Measurements from ENCODE around the gene VRK1.

Gene VRK1

DNA sequence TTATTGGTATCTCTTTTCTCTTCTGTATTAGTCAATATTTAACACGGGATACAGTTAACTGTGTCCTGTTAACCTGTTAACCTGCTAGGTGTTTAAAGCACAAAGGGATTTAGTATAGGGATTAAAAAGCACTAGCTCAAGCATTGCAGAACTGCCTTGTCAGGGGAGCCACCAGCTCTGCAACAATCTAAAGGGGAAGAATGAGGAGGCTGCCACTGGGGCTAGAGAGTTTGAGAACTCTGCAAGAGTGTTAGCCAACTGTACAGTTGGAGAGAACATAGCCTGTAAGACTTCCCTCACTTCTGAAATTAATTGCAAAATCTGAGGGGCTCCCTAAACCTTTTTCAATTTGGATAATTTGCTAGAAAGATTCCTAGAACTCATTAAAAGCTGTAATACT lies 6.5 kb upstream of the VRK1 start:
- DNase-seq (ENCODE audit: extremely low read depth, low read depth) = no peak
- TF ChIP-seq, protein P1, sequence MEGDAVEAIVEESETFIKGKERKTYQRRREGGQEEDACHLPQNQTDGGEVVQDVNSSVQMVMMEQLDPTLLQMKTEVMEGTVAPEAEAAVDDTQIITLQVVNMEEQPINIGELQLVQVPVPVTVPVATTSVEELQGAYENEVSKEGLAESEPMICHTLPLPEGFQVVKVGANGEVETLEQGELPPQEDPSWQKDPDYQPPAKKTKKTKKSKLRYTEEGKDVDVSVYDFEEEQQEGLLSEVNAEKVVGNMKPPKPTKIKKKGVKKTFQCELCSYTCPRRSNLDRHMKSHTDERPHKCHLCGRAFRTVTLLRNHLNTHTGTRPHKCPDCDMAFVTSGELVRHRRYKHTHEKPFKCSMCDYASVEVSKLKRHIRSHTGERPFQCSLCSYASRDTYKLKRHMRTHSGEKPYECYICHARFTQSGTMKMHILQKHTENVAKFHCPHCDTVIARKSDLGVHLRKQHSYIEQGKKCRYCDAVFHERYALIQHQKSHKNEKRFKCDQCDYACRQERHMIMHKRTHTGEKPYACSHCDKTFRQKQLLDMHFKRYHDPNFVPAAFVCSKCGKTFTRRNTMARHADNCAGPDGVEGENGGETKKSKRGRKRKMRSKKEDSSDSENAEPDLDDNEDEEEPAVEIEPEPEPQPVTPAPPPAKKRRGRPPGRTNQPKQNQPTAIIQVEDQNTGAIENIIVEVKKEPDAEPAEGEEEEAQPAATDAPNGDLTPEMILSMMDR (IDR thresholded peaks at IDR 0.05; ENCODE audit: low read depth, low read length) = no peak

DNA sequence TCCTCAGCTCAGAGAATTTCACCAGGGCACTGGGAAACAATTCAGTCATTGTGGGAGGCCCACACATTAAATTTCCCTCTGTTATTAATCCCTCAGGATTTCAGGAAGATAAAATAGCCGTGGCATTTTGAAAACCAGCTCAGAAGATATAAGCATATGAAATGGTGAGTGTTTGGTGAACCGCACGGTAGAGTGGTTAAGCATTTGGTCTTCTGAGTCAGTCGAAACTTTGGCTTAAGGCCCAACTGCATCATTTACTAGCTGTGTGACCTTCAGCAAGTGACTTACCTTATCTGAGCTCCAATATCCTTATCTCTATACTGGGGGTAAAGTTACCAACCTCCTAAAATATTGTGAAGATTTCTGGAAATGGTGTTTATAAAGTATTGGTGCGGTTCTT lies 5.2 kb upstream of the VRK1 start:
- TF ChIP-seq, protein P1 (IDR thresholded peaks at IDR 0.05; ENCODE audit: low read depth, low read length) = no peak
- DNase-seq (ENCODE audit: extremely low read depth, low read depth) = no peak

DNA sequence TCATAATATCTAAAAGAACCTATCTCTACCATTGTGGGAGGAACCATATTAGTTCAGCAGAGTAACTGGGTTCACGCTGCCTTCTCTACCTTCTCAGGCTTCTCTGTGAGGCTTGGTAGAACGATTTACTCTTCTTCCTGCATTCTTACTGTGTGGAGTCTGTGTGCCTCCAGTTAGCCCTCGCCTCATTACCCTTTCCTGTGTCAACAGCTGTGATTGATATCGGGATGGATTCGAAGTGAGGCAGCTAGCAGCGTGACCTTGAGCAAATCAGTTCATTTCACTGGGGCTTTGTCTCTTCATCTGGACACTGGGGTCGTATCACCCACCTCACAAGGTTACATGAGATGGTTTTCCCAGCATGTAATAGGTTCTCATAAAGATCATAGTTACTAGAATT lies 4.6 kb upstream of the VRK1 start:
- TF ChIP-seq, protein P1 (IDR thresholded peaks at IDR 0.05; ENCODE audit: low read depth, low read length) = no peak

DNA sequence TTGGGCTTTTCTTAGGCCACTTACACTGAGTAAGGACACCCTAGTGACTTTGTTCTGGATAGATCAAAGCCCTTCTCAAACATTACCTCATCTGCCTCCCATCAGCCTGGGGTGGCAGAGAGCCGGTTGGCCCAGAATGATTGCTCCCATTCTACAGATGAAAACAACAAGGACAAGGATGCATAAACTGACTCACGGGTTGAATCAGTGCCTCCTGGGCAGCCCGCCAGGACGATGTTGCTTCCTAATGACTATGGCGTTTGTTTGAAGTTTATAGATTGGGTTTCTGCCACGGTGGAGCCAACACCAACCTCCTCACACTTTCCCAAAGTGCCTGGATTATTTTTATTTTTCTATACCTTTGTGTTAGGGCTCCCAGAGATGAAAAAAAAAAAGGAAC lies 3.6 kb upstream of the VRK1 start:
- TF ChIP-seq, protein P1 (IDR thresholded peaks at IDR 0.05; ENCODE audit: low read depth, low read length) = no peak
- no peak for DNase-seq (ENCODE audit: extremely low read depth, low read depth)

More for the DNA sequence above, 4.6 kb upstream of the VRK1 start:
- no peak for DNase-seq (ENCODE audit: extremely low read depth, low read depth)

DNA sequence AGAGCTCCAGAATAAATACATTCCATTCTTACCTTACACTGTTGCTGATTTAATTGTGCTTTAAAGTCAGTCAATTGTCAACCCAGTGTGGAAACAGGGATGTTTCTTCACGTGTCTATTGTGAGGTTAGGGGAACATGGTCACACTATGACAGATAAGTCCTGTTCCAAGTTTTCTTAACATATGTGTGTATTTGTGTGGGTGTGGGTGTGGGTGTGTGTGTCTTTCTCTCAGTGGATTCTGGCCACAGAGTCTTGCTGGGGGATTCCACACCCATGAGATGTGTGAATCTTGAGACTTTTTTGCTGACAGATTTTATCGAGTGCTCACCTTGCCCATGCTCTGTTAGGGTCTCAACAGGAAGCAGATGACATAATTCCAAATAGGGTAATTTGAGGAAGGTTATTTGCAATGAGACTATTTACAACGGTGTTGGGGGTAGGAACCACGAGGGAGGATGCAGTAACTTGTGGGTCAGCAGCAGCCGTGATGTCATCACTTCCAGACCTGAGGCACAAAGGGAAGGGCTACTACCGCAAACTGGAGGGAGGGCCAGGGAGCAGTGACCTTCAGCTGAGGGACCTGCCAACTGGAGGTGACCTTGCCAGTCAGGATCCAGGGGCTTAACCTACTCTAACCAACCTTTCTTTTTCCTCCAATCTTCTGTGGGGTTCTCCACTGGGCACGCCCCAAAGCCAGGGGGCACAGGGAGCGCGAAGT lies 1.9 kb upstream of the VRK1 start:
- DNase-seq (ENCODE audit: extremely low read depth, low read depth) = no peak
- TF ChIP-seq, protein P1 (IDR thresholded peaks at IDR 0.05; ENCODE audit: low read depth, low read length) = no peak

DNA sequence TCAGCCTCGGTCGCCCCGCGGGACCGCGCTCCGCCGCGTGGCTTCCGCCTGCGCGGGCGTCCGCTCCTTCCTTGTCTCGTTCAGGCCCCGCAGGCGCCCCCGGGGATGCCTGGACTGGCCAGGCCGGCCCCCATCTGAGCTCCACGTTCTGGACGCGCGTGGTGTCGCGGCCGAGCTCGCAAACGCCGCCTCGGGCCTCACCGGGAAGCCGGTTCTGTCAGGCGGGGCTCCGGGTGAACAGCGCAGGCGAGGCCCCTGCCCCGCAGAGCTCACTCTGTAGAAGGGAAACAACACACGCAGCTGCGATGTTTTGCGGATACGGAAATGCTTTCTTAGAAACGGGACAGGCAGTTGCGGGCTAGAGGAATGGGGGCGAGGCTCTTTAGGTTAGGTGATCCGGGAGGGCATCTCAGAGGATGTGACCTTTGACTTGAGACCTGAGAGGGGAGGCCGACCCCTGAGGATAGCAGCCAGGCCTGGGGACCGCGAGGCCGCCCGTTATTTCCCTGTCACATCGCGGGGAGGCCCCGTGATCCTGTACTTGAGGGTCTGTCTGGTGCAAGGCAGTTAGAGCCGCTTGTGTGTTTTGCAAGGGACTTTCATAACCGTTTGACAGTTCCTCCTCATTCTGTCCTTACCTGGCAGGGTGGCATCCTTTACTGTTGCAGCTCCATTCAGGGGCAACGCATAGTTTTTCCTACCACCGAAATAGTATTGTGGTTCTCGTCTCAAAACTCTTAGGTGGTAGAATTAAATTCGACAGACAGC lies 584 bp downstream of the VRK1 start:
- TF ChIP-seq, protein P1 (IDR thresholded peaks at IDR 0.05; ENCODE audit: low read depth, low read length) = no peak
- no peak for DNase-seq (ENCODE audit: extremely low read depth, low read depth)

DNA sequence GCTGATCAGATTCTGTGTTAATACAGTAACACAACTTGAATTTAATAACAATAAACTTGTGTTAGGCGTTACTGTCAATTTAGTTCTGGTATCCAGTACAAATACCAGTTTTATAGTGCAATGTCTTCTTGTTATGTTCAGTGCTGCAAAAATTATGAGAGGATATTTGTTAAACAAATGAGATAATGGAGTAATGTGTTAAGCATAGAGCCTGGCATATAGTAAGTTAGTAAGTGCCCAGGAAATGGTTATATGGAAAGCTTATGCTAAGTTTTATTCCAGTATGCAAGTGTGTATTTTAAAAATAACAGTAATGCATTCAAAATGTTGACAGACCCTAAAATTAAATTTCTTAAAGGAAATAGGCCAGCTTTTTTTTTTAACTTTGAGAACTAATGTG lies 1.8 kb downstream of the VRK1 start:
- no peak for DNase-seq (ENCODE audit: extremely low read depth, low read depth)
- TF ChIP-seq, protein P1 (IDR thresholded peaks at IDR 0.05; ENCODE audit: low read depth, low read length) = no peak

Measured in AG09319 (cell line).